Panc1 (cell line): ENCODE measurements around the gene PNLIPRP3.

Source experiments
- CTCF ChIP-seq: fragments of 450-650 bp; IDR thresholded peaks from 2 replicates; pipeline ENCODE4 v1.5.1; 2017; ENCODE audit warnings: mild to moderate bottlenecking
- TCF7L2 ChIP-seq: IDR thresholded peaks from 2 replicates; pipeline ENCODE4 v1.6.1; 2011; ENCODE audit warnings: mild to moderate bottlenecking, low read depth, low read length, inconsistent platforms
- TF ChIP-seq, protein P1 (sequence below), 2 experiments: IDR thresholded peaks; 2 replicates each; pipeline ENCODE4 v1.6.1; 2011 to 2012; ENCODE audit warnings: low read depth in 2 of 2, control low read depth in 1 of 2, low read length in 1 of 2, mild to moderate bottlenecking in 1 of 2, moderate library complexity in 1 of 2; ENCODE audit not compliant: insufficient read depth in 1 of 2

DNA sequence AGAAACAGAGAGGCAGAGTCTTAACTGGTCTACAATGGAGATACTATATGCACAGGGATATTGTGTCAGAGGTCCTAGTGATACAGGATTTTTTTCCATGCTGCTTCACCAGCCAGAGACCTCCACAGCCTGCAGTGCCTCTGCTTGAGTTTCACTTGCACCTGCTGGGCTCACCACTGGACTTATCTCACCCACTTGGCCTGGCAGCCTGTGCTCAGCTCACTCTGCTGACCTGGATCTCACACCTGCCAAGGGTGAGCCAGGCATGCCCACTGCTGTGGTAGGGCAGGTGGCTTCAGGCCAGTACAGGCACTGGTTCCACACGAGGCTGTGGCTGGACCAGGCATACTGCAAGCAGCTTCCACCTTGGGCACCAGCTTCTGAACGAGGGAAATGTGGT is 36.6 kb downstream of the PNLIPRP3 start:
- TF ChIP-seq CTCF = no peak
- TF ChIP-seq, protein P1, sequence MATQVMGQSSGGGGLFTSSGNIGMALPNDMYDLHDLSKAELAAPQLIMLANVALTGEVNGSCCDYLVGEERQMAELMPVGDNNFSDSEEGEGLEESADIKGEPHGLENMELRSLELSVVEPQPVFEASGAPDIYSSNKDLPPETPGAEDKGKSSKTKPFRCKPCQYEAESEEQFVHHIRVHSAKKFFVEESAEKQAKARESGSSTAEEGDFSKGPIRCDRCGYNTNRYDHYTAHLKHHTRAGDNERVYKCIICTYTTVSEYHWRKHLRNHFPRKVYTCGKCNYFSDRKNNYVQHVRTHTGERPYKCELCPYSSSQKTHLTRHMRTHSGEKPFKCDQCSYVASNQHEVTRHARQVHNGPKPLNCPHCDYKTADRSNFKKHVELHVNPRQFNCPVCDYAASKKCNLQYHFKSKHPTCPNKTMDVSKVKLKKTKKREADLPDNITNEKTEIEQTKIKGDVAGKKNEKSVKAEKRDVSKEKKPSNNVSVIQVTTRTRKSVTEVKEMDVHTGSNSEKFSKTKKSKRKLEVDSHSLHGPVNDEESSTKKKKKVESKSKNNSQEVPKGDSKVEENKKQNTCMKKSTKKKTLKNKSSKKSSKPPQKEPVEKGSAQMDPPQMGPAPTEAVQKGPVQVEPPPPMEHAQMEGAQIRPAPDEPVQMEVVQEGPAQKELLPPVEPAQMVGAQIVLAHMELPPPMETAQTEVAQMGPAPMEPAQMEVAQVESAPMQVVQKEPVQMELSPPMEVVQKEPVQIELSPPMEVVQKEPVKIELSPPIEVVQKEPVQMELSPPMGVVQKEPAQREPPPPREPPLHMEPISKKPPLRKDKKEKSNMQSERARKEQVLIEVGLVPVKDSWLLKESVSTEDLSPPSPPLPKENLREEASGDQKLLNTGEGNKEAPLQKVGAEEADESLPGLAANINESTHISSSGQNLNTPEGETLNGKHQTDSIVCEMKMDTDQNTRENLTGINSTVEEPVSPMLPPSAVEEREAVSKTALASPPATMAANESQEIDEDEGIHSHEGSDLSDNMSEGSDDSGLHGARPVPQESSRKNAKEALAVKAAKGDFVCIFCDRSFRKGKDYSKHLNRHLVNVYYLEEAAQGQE (IDR thresholded peaks at IDR 0.05; ENCODE audit: insufficient read depth in 1 of 2, low read depth in 2 of 2, low read length in 1 of 2) = no peak
- no peak for TF ChIP-seq TCF7L2
